SK-N-SH (cell line): ENCODE data around the gene GATB. TPM values are rescaled to one million over a fixed set of nuclear protein-coding genes. Genes with fewer than 3 reads are reported as not detected.

Source experiments
- CTCF ChIA-PET: fragments of 300-600, 350-600 bp; formaldehyde crosslinking; extraction: SDS; loops from one replicate; lab custom pipeline; 2021; lab: Yijun Ruan, JAX
- POLR2A ChIA-PET: fragments of 350-600 bp; sonication (Branson Sonifier 250); formaldehyde crosslinking; extraction: SDS; loops from one replicate; lab custom pipeline; 2020; ENCODE audit warnings: antibody characterized with exemption, inconsistent platforms; lab: Yijun Ruan, JAX
- DNase-seq: peaks from one replicate; pipeline ENCODE4 v3.0.0; 2012
- H2AFZ ChIP-seq: fragments of 200-600 bp; sonication (generic); 2 replicates; pipeline ENCODE4 v1.8.1; 2016; ENCODE audit warnings: antibody characterized with exemption, mild to moderate bottlenecking, low read depth
- H3F3A ChIP-seq: fragments of 200-600 bp; sonication (generic); replicated peaks from 2 replicates; pipeline ENCODE3; 2016; ENCODE audit warnings: antibody characterized with exemption, mild to moderate bottlenecking; ENCODE audit not compliant: insufficient read depth
- H3K27ac ChIP-seq, 2 experiments: fragments of 200-500 bp in 1 of 2; fragments of 200-600 bp in 1 of 2; sonication (Bioruptor generic) in 1 of 2; sonication (generic), shearing (Covaris generic) in 1 of 2; 2 replicates each; pipeline versions ENCODE4 v1.5.1 to v1.6.1; 2014 to 2016; ENCODE audit warnings: low read depth in 2 of 2, inconsistent platforms in 1 of 2, low read length in 1 of 2, mild to moderate bottlenecking in 1 of 2, mixed read lengths in 1 of 2
- H3K27me3 ChIP-seq: fragments of 200-600 bp; sonication (generic), shearing (Covaris generic); 2 replicates; pipeline ENCODE4 v1.6.1; 2016; ENCODE audit warnings: mixed run types; ENCODE audit not compliant: insufficient read depth
- H3K36me3 ChIP-seq, 2 experiments: fragments of 200-500 bp in 1 of 2; fragments of 200-600 bp in 1 of 2; sonication (Bioruptor generic) in 1 of 2; sonication (generic) in 1 of 2; replicated peaks in 1 of 2; 2 replicates each; pipeline versions ENCODE3 to v1.5.1; 2014 to 2016; ENCODE audit warnings: low read length in 1 of 2, mild to moderate bottlenecking in 1 of 2; ENCODE audit not compliant: insufficient read depth in 2 of 2, control insufficient read depth in 1 of 2
- H3K4me1 ChIP-seq, 2 experiments: fragments of 200-500 bp in 1 of 2; fragments of 200-600 bp in 1 of 2; sonication (Bioruptor generic) in 1 of 2; sonication (generic), shearing (Covaris generic) in 1 of 2; 2 replicates each; pipeline versions ENCODE4 v1.5.1 to v1.6.1; 2014 to 2016; ENCODE audit warnings: low read depth in 1 of 2, low read length in 1 of 2, mixed run types in 1 of 2; ENCODE audit not compliant: insufficient read depth in 2 of 2, control insufficient read depth in 1 of 2
- H3K4me2 ChIP-seq: fragments of 200-600 bp; sonication (generic), shearing (Covaris generic); 2 replicates; pipeline ENCODE4 v1.6.1; 2017; ENCODE audit warnings: mixed run types
- H3K4me3 ChIP-seq, 2 experiments: fragments of 200-500 bp in 1 of 2; fragments of 200-600 bp in 1 of 2; sonication (Bioruptor generic) in 1 of 2; sonication (generic), shearing (Covaris generic) in 1 of 2; 2 replicates each; pipeline versions ENCODE4 v1.5.1 to v1.8.1; 2014 to 2016; ENCODE audit warnings: low read depth in 2 of 2, inconsistent platforms in 1 of 2, low read length in 1 of 2, mild to moderate bottlenecking in 1 of 2, mixed read lengths in 1 of 2, moderate library complexity in 1 of 2
- H3K79me2 ChIP-seq: fragments of 200-600 bp; sonication (generic); 2 replicates; pipeline ENCODE4 v1.8.1; 2017; ENCODE audit warnings: mild to moderate bottlenecking; ENCODE audit not compliant: insufficient read depth
- H3K9ac ChIP-seq: fragments of 200-600 bp; sonication (generic); 2 replicates; pipeline ENCODE4 v1.6.1; 2017; ENCODE audit warnings: mixed run types
- H3K9me2 ChIP-seq: fragments of 200-600 bp; sonication (generic); 2 replicates; pipeline ENCODE4 v1.6.1; 2017; ENCODE audit warnings: mixed run types
- H3K9me3 ChIP-seq: fragments of 200-600 bp; sonication (generic); 2 replicates; pipeline ENCODE4 v1.6.1; 2017; ENCODE audit warnings: mixed run types, mild to moderate bottlenecking, moderate library complexity
- H4K20me1 ChIP-seq: fragments of 200-600 bp; sonication (generic); 2 replicates; pipeline ENCODE4 v1.6.1; 2017; ENCODE audit warnings: mild to moderate bottlenecking, mixed run types; ENCODE audit not compliant: insufficient read depth
- EP300 ChIP-seq, 2 experiments: IDR thresholded peaks; 2 replicates each; pipeline versions ENCODE4 v1.4.0 to v1.6.1; 2012; ENCODE audit warnings: borderline replicate concordance in 1 of 2, low read depth in 1 of 2, low read length in 1 of 2
- EZH2phosphoT487 ChIP-seq: fragments of 200-600 bp; sonication (generic); IDR thresholded peaks from 2 replicates; pipeline ENCODE4 v1.6.1; 2017; ENCODE audit warnings: low read depth, mixed run types, mild to moderate bottlenecking, antibody characterized with exemption, moderate library complexity, borderline replicate concordance
- FOSL2 ChIP-seq: IDR thresholded peaks from 2 replicates; pipeline ENCODE4 v1.4.0; 2012; ENCODE audit warnings: low read depth, mild to moderate bottlenecking, moderate library complexity, borderline replicate concordance
- FOXJ3 ChIP-seq: sonication (generic); formaldehyde crosslinking; IDR thresholded peaks from 2 replicates; pipeline ENCODE4 v1.5.1; 2020; ENCODE audit warnings: mild to moderate bottlenecking, missing genetic modification reagents
- GATA2 ChIP-seq: sonication (generic); formaldehyde crosslinking; IDR thresholded peaks from 2 replicates; pipeline ENCODE4 v1.5.0; 2020; ENCODE audit warnings: mild to moderate bottlenecking, missing genetic modification reagents
- JUND ChIP-seq: IDR thresholded peaks from 2 replicates; pipeline ENCODE4 v1.4.0; 2012
- MEF2A ChIP-seq: IDR thresholded peaks from 2 replicates; pipeline ENCODE4 v1.4.0; 2012; ENCODE audit warnings: low read depth, borderline replicate concordance
- NRF1 ChIP-seq: IDR thresholded peaks from 2 replicates; pipeline ENCODE4 v1.6.1; 2012; ENCODE audit warnings: low read depth, mild to moderate bottlenecking, low read length
- PBX3 ChIP-seq: IDR thresholded peaks from 2 replicates; pipeline ENCODE4; 2012
- POLR2AphosphoS5 ChIP-seq: IDR thresholded peaks from 2 replicates; pipeline ENCODE4 v1.6.1; 2012; ENCODE audit warnings: low read depth, low read length
- RAD21 ChIP-seq: IDR thresholded peaks from 2 replicates; pipeline ENCODE4 v1.6.1; 2012; ENCODE audit warnings: mild to moderate bottlenecking, low read length
- SIN3A ChIP-seq: IDR thresholded peaks from 2 replicates; pipeline ENCODE4 v1.6.1; 2012; ENCODE audit warnings: low read depth, mild to moderate bottlenecking, low read length, moderate library complexity, borderline replicate concordance
- SMC3 ChIP-seq: IDR thresholded peaks from 2 replicates; pipeline ENCODE4 v1.6.1; 2012; ENCODE audit warnings: low read depth, low read length, improper control_type of control experiment
- TCF12 ChIP-seq: IDR thresholded peaks from 2 replicates; pipeline ENCODE4 v1.4.0; 2012
- USF2 ChIP-seq: fragments of 150-350 bp; IDR thresholded peaks from 2 replicates; pipeline ENCODE4 v1.6.1; 2017; ENCODE audit warnings: antibody characterized with exemption, low read length, low read depth, borderline replicate concordance
- YY1 ChIP-seq: IDR thresholded peaks from 2 replicates; pipeline ENCODE4 v1.4.0; 2012; ENCODE audit warnings: low read depth, mild to moderate bottlenecking
- ZBTB33 ChIP-seq: IDR thresholded peaks from 2 replicates; pipeline ENCODE4 v1.4.0; 2012; ENCODE audit warnings: low read depth, borderline replicate concordance
- WGBS: methylation state at CpG from one replicate; pipeline ENCODE4 v1.1.6; 2017; ENCODE audit warnings: low lambda C conversion rate; 5-methylcytosine and 5-hydroxymethylcytosine counted together
- polyA plus RNA-seq, 3 experiments: library from polyadenylated mRNA; depleted of rRNA; stranded (reverse); fragments of >200 nt; gene quantifications; 2 replicates each; pipeline ENCODE4 v1.2.3, GENCODE V29; 2012

The GATB gene
- polyA plus RNA-seq, 1 of the 3 experiments (the other 2 are of a cell fraction), result 28.1 TPM

- DNase-seq, result no peak
- Histone ChIP-seq H3K27ac (no peak overlapping the region), H4K20me1 (no peaks in the 10 kb centered on the region), H3K4me2 (no peak overlapping the region), H3K4me3 (no peak overlapping the region), H3K79me2 (no peaks in the 10 kb centered on the region), H2AFZ (no peak overlapping the region), H3K9me3 (no peaks in the 10 kb centered on the region), H3K27me3 (no peaks in the 10 kb centered on the region), H3K9me2 (no peaks in the 10 kb centered on the region), H3F3A (no peaks in the 10 kb centered on the region), H3K4me1 (no peaks in the 10 kb centered on the region; a peak in 2 of 4 replicates), H3K36me3 (no peaks in the 10 kb centered on the region), H3K9ac (no peak overlapping the region)
- TF ChIP-seq ZBTB33, result no peak
- no peak for TF ChIP-seq EZH2phosphoT487
- TF ChIP-seq JUND, result no peak
- TF ChIP-seq FOXJ3, result no peak
- TF ChIP-seq SMC3, result no peak
- TF ChIP-seq NRF1, result no peak
- no peak for TF ChIP-seq SIN3A
- no peak for TF ChIP-seq YY1
- TF ChIP-seq EP300 (IDR thresholded peaks at IDR 0.05; ENCODE audit: borderline replicate concordance in 1 of 2, low read depth in 1 of 2, low read length in 1 of 2), result no peak
- no peak for TF ChIP-seq FOSL2
- TF ChIP-seq USF2, result no peak
- TF ChIP-seq GATA2 (CRISPR knock-in tag), result no peak
- TF ChIP-seq MEF2A, result no peak
- TF ChIP-seq RAD21, result no peak
- no peak for TF ChIP-seq PBX3
- no peak for TF ChIP-seq TCF12
- no peak for TF ChIP-seq POLR2AphosphoS5
- CTCF ChIA-PET, result interaction anchor here (0.6 to 1.0 kb wide), 2 partner anchors 35 to 489 kb away, joined by 3 to 4 read pairs; no protein-coding TSS in a partner anchor
- POLR2A ChIA-PET, result no interaction called here
- WGBS, result 100% methylated on average over 2 of the region's 2 CpGs
Measured at GRCh38 chr4:151725087-151725486, 35.7 kb downstream of the GATB start.
